Ishikawa (cell line): ENCODE results near the gene PACSIN2.

ENCODE experiments used
- CEBPB ChIP-seq: IDR thresholded peaks from 2 replicates; pipeline ENCODE4 v1.6.1; 2012
- CREB1 ChIP-seq: IDR thresholded peaks from 2 replicates; pipeline ENCODE4 v1.6.1; 2012; ENCODE audit warnings: low read depth
- EGR1 ChIP-seq: IDR thresholded peaks from 2 replicates; pipeline ENCODE4 v1.6.1; 2012
- EP300 ChIP-seq: IDR thresholded peaks from 2 replicates; pipeline ENCODE4 v1.6.1; 2012; ENCODE audit warnings: borderline replicate concordance
- FOXM1 ChIP-seq: IDR thresholded peaks from 2 replicates; pipeline ENCODE4 v1.6.1; 2012; ENCODE audit warnings: low read depth, borderline replicate concordance
- NFIC ChIP-seq: IDR thresholded peaks from 2 replicates; pipeline ENCODE4 v1.6.1; 2012
- RAD21 ChIP-seq: IDR thresholded peaks from 2 replicates; pipeline ENCODE4 v1.6.1; 2012; ENCODE audit warnings: low read depth
- TAF1 ChIP-seq: IDR thresholded peaks from 2 replicates; pipeline ENCODE4 v1.6.1; 2012; ENCODE audit warnings: low read depth, mild to moderate bottlenecking
- TCF12 ChIP-seq: IDR thresholded peaks from 2 replicates; pipeline ENCODE4 v1.6.1; 2012; ENCODE audit warnings: low read depth
- TEAD4 ChIP-seq: IDR thresholded peaks from 2 replicates; pipeline ENCODE4 v1.6.1; 2012
- YY1 ChIP-seq: IDR thresholded peaks from 2 replicates; pipeline ENCODE4 v1.6.1; 2012; ENCODE audit warnings: low read depth
- ZBTB7A ChIP-seq: IDR thresholded peaks from 2 replicates; pipeline ENCODE4 v1.6.1; 2012; ENCODE audit warnings: low read depth
- TF ChIP-seq, protein P1 (sequence below): IDR thresholded peaks from 2 replicates; pipeline ENCODE4 v1.6.1; 2012
- TF ChIP-seq, protein P2 (sequence below): IDR thresholded peaks from 2 replicates; pipeline ENCODE4 v1.6.1; 2012; ENCODE audit warnings: low read depth, mild to moderate bottlenecking
- TF ChIP-seq, protein P3 (sequence below): IDR thresholded peaks from 2 replicates; pipeline ENCODE4 v1.6.1; 2012

PACSIN2 gene

DNA sequence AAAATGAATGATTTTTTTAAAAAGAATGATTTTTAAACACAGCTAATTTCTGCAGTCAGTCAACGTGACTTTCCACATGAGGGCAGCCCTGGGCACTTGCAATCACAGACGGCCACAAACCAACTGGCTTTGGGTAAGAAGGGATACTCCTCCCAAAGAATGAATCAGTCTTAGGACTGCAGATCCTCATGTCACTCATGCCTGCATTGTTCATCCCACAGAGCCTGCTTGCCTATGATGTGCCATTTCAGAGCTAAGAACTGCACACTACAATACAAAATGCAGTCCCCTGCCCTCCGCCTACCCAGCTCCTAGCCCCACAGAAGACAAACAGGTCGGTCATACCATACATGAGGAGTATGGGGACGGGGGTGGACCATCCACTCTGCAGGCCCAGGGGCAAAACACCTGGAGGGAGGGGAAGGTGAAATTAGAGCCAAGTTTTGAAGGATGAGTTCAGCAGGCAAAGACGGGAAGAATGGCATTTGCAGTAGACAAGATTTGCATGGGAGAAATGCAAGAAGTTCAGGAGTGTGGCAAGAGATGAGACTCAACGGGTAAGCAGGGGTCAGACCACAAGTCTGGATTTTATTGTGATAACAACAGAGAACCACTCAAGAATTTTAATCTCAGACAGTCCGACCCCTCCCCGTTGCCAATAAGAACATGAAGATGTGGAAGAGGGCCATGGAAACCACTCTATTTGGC lies 24.7 kb downstream of the PACSIN2 start:
- no peak for TF ChIP-seq CEBPB
- no peak for TF ChIP-seq TAF1
- TF ChIP-seq RAD21, result peak; percentile 42
- TF ChIP-seq EGR1, result no peak

DNA sequence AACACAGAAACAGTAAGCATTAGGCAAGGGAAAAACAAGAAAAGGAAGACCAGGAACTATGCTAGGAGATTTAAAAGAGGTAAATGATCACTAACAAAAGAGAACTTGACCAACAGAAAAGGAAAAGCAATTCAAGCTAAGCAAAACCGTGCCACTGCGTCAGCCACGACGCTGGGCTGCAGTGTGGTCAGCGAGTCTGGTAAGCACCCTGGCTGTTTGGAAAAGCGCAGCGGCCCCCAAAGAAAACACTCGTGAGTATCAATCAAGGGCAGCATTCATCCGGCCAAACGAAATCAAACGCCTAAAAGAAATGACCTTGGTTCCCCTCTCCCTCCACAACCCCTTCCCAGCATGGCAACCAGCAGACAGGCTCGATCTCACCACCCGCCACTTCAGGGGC lies 28.8 kb downstream of the PACSIN2 start:
- TF ChIP-seq NFIC (no peak), ZBTB7A (no peak), EP300 (no peak), CREB1 (no peak), CEBPB (no peak)

DNA sequence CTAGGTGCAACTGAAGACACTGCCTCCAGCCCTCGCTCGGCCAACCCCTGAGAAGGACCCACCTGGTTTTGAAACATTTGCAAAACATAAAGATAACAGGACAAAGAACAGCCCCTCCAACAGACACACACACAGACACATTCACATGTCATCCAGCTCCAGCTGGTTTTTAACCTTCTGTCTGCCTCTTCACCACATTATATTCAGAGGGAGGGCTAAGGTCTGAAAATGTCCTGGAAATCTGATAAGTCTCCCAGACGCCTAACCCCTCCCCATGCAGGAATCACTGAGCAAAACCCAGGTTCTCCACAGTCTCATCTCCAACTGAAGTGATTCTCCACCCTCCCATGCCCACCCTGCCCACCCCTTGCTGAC lies 29.4 kb downstream of the PACSIN2 start:
- no peak for TF ChIP-seq TAF1
- TF ChIP-seq TCF12, result no peak
- TF ChIP-seq NFIC, result no peak
- no peak for TF ChIP-seq YY1
- no peak for TF ChIP-seq FOXM1
- no peak for TF ChIP-seq RAD21
- TF ChIP-seq ZBTB7A, result no peak
- no peak for TF ChIP-seq CEBPB
- no peak for TF ChIP-seq TEAD4
- TF ChIP-seq, protein P1, sequence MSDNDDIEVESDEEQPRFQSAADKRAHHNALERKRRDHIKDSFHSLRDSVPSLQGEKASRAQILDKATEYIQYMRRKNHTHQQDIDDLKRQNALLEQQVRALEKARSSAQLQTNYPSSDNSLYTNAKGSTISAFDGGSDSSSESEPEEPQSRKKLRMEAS, result no peak
- TF ChIP-seq, protein P2, sequence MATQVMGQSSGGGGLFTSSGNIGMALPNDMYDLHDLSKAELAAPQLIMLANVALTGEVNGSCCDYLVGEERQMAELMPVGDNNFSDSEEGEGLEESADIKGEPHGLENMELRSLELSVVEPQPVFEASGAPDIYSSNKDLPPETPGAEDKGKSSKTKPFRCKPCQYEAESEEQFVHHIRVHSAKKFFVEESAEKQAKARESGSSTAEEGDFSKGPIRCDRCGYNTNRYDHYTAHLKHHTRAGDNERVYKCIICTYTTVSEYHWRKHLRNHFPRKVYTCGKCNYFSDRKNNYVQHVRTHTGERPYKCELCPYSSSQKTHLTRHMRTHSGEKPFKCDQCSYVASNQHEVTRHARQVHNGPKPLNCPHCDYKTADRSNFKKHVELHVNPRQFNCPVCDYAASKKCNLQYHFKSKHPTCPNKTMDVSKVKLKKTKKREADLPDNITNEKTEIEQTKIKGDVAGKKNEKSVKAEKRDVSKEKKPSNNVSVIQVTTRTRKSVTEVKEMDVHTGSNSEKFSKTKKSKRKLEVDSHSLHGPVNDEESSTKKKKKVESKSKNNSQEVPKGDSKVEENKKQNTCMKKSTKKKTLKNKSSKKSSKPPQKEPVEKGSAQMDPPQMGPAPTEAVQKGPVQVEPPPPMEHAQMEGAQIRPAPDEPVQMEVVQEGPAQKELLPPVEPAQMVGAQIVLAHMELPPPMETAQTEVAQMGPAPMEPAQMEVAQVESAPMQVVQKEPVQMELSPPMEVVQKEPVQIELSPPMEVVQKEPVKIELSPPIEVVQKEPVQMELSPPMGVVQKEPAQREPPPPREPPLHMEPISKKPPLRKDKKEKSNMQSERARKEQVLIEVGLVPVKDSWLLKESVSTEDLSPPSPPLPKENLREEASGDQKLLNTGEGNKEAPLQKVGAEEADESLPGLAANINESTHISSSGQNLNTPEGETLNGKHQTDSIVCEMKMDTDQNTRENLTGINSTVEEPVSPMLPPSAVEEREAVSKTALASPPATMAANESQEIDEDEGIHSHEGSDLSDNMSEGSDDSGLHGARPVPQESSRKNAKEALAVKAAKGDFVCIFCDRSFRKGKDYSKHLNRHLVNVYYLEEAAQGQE, result no peak
- no peak for TF ChIP-seq EGR1
- no peak for TF ChIP-seq EP300
- TF ChIP-seq CREB1, result no peak
- TF ChIP-seq, protein P3, sequence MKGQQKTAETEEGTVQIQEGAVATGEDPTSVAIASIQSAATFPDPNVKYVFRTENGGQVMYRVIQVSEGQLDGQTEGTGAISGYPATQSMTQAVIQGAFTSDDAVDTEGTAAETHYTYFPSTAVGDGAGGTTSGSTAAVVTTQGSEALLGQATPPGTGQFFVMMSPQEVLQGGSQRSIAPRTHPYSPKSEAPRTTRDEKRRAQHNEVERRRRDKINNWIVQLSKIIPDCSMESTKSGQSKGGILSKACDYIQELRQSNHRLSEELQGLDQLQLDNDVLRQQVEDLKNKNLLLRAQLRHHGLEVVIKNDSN, result no peak

GRCh38 chr22:42984814-42985530 lies 30.0 kb downstream of the PACSIN2 start:
- TF ChIP-seq TAF1, result no peak
- TF ChIP-seq CEBPB, result no peak
- TF ChIP-seq TEAD4, result no peak
- TF ChIP-seq, protein P3, result no peak
- no peak for TF ChIP-seq EGR1
- TF ChIP-seq FOXM1, result no peak
- TF ChIP-seq, protein P1, result no peak
- TF ChIP-seq EP300, result no peak

- no peak for TF ChIP-seq NFIC
- no peak for TF ChIP-seq FOXM1
- no peak for TF ChIP-seq TCF12
- TF ChIP-seq YY1, result no peak
- no peak for TF ChIP-seq EGR1
- TF ChIP-seq CREB1, result no peak
- TF ChIP-seq TEAD4, result no peak
- no peak for TF ChIP-seq CEBPB
- TF ChIP-seq, protein P3, result no peak
- TF ChIP-seq, protein P2, result no peak
- no peak for TF ChIP-seq RAD21
- no peak for TF ChIP-seq ZBTB7A
- TF ChIP-seq, protein P1, result no peak
- TF ChIP-seq EP300, result no peak
- no peak for TF ChIP-seq TAF1
Measured at GRCh38 chr22:42984397-42984796, 30.6 kb downstream of the PACSIN2 start.
